HG03045 (cell line): ENCODE measurements around the gene CACNA1E.

Source experiments
- ATAC-seq: cut with Tn5 transposase; IDR thresholded peaks from one replicate; pipeline ENCODE4 v1.9.1; 2021; ENCODE audit warnings: mild to moderate bottlenecking, moderate library complexity; ENCODE audit not compliant: unreplicated experiment

CACNA1E gene

DNA sequence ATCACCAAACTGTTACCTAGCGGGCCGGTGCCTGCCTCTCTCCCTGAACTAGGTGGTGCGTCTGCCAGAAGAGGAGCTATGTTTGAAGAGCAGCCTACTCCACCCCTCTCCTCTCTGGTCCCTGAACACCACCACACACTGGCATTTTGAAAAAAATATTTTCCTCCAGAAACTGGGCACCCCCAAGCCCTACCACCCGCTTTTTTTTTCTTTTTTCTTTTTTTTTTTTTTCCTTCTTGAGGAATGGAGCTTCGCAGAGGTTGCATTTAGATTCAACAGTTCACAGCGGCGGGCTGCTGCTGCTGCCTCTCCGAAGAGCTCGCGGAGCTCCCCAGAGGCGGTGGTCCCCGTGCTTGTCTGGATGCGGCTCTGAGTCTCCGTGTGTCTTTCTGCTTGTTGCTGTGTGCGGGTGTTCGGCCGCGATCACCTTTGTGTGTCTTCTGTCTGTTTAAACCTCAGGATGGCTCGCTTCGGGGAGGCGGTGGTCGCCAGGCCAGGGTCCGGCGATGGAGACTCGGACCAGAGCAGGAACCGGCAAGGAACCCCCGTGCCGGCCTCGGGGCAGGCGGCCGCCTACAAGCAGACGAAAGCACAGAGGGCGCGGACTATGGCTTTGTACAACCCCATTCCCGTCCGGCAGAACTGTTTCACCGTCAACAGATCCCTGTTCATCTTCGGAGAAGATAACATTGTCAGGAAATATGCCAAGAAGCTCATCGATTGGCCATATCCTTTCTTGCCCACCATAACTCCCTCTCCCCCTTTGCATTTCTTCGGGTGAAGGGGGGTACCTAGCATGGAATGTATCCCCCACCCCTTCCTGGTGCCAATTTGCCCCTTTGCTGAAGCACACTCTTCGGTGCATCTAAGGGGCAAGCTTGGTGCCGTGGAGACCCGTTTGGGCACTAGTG is at the start of gene CACNA1E:
CACNA1E (plus strand) TSS at position 233 of the 911 bp plus-strand sequence; CDS start at position 461, 228 bp downstream.
- no peak for ATAC-seq

DNA sequence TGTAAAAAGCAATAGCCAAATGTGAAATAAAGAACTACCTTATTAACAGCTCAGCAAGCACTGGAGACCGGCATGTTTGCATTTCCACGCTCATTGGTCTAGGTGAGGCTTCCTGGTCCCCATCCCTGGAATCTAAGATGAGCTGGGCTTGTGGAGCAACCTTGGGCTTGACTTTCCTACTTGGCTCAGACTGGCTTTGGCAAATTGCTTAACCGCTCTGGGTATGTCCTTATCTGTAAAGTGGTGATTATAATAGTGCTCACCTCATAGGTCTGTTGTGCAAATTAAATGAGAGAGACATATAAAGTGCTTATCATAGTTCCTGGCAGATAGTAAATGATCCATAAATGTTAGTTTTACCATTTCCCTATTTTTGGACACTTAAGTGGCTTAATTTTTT is 49.4 kb upstream of the CACNA1E start:
- no peak for ATAC-seq

DNA sequence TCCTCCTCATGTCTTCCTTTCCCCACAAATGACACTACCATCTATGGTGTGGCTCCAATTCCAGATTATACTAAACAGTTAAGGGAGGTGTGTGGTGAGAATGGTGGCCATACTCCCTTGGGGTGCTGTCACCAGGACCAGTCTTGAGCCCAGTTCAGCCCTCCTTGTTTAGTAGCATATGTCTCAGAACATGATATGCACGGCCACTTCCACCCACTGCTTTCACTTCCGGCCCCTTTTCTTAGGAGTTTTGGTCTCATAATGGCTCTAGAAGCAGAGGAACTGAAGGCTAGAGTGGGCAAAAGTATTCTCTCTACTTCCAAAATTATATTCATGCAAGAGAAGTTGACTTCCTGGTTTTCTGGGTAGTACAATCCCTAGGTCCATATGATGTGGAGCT is 45.3 kb upstream of the CACNA1E start:
- no peak for ATAC-seq

DNA sequence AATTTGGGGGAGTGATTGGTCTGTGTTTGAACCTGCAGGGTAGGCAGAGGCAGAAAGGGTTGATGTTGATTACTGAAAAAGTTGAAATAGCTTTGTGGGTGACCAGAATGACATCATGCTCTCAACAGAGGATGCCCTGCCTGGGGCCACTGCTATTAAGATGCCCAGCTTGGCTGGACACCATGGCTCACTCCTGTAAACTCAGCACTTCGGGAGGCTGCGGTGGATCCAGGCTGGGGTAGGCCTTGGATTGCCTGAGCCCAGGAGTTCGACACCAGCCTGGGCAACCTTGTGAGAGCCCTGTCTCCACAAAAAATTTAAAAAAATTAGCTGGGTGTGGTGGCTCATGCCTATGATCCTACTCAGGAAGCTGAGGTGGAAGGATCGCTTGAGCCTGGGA is 42.8 kb upstream of the CACNA1E start:
- ATAC-seq: no peak

DNA sequence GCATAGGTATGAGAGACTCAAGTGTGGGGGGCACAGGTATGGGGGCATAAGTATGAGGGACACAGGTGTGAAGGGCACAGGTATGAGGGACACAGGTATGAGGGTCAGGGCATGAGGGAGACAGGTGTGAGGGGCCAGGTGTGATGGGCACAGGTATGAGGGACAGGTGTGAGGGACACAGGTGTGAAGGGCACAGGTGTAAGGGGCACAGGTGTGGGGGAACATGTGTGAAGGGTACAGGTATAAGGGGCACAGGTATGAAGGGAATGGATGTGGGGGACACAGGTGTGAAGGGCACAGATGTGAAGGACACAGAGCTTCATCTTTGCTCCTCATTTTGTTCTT is 41.2 kb upstream of the CACNA1E start:
- no peak for ATAC-seq

DNA sequence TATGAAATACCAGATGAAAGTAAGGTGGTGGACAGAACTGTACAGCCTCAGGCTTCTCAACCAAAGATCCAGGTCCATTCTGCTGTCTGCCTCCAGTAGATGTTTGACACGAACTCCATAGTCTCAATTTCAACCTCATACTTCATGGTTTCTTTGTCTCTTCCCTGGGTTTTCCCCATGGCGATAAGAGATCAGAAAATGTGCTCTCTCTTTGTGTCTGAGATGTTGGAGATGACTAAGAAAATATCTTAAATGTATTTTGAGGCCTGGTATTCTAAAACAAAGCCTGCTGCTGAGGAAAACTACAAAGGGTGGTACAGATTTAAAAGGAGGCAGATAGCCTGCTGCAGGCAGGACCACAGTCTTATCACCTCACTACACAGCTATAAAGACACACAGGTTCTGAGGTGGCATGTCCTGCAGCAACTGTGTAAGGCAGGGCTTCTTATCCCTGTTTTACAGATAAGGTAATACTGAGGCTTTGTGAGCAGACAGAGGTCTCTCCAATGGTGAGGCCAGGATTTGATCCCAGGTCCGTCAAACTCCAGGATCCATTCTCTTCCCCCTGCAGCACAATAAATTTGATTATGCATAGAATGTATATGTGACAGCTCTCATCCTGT is 40.0 kb upstream of the CACNA1E start:
- no peak for ATAC-seq

DNA sequence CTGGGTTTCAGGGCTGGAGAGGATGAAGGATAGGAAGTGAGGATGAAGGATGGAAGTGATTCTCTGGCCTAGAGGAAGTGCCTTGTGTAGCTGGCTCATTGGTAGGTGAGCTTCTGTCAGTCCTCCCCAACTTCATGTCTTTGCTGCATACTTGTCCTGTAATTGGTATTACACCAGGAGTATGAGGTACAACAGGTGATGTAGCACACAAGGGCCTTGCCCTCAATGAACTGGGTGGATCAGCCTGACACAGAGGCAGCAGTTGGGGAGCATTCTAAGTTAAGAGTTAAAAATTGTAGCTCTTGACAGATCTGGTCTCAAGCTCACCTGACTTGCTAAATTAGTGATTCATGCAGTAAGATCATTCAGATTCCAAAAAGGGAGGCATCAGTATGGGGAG is 37.9 kb upstream of the CACNA1E start:
- no peak for ATAC-seq

DNA sequence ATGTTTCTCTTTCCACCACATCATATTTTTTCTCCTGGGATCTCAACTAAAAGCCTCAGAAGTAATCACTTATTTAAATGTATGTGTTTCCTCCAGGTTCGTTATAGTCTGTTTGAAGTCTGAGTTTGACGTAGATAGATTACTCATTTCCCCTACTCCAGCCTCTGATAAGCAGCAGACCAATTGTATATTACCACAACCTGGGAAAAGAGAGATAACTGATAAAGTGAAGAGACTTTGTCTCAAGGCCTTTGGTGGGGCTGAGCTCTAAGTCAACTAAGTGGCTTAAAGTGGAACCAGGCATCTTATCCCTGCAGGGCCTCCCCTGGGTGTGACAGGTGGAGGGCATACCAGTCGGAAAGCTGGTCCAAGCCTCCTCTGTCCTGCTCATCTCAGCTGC is 34.9 kb upstream of the CACNA1E start:
- no peak for ATAC-seq

DNA sequence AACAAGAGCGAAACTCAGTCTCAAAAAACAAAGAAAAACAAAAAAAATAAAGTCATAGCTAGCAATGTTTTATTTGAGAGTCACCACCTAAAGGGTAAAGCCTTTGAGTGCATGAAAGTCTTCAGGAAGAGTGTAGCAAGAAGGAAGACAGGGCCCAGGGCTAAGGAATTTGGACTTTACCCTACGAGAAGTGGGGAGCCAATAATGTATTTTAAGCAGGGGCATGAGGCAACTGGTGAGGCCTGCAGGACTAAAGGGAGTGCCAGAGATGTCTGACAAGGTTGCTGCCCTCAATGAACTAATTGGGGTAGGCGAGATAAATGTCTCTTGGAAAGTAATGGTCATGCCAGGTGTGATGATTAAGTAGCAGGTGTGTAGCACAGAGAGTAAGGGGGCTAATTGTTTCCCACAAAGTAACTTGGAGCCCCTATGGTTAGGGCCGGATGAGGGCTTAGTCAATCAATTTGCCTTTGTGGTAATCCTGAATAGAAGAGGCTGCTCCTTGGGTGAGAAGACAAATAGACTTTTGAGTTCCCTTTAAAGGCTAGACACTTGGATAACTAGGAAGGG is 31.6 kb upstream of the CACNA1E start:
- no peak for ATAC-seq

DNA sequence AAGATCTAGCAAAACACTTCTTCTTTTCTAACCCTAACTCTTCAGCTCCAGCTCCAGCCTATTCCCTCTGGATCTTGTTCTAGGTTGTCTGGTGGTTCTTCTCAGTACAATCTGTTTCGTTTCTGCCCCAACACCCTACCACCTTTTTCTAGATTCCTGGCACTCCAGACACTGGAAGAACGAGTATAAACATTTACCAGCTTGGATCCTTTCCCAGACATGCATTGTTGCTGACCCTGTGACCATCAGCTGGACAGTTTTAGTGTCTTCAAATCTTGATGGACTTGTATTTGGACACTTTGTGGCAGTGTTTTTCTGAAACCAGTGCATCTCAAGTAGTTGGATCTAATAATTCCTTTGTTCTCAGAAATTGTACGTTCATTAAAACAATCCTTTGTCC is 30.6 kb upstream of the CACNA1E start:
- no peak for ATAC-seq

DNA sequence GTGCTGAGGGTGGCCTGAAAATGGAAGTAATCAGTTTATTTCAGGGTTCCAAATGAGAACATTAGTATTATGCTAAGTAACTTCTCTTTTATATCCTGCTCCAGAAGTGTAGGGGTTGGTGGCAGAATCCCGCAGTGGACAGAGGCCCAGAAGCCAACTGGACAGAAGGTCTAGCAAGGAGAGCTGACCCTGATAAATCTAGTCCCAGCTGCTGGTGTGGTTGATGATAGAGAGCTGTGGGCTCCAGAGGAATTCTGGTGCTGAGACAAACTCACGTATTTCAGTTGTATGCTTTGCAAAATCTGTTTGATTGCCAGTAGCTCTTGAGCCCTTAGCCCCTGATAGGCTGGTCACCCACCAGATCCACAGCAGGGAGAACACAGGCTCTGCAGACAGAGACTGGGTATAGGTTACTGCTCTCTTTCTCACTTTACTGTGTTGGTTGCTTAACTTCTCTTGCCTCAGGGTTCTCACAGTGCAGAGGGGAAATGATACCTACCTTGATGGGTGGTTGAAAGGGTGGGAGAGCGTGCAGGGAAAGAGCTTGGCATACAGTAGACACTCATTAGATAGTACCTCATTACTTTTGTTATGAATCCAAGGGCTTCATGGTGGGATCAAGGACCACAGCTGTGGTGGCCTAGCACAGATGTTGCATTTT is 29.6 kb upstream of the CACNA1E start:
- no peak for ATAC-seq

DNA sequence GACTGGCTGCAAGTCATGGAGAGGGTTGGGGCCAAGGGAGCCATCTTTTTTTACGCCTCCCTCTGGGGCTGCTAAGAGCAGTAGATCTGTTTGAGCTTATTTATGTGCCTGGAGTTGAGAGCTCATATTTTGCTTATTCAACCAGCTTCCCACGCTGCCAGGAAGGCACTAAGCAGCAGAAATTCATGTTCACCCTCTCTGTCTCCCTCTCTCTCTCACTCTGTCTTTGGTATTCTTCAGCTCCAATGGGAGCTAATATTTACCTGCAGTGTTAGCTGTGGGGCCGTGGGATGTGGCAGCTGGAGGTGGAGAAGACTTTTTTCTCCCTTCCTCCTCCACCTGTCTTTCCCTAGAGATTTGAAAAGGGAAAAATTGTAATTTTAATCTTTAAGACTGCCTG is 26.8 kb upstream of the CACNA1E start:
- no peak for ATAC-seq

DNA sequence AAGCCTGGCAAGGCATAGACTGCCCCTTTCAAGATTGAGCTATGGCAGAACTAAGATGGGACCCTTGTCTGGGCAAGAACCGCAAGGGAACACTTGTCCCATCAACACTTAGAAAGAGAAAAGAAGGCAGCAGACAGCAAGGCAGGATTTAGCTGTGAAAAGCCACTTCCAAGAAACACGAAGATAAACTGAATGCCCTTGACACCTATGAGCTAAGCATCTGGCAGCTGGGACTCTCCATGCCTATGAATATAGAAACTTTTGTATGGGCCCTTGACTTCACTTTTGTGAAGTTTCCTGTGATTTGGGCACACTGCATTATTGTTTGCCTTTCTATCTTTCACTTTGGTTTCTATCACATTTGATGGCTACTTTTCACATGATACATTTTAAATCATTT is 24.9 kb upstream of the CACNA1E start:
- ATAC-seq: no peak

DNA sequence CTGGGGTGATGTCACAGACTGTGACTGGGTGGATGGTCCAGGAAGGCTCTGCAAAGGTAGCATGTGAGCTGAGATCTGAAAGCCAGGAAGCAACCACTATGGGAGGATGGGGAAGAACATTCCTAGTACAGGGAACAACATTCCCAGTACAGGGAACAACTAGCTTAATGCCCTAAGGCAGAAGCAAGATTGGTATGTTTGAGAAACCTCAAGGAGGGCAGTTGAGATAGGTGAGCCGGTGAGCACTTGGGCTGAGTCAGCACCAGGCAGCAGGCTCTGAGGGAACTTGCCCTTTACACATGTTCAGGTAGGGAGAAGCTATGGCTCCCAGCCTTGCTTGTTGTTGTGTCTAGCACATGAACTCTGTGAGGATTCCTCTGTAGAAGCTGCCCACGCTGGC is 24.2 kb upstream of the CACNA1E start:
- ATAC-seq: no peak

DNA sequence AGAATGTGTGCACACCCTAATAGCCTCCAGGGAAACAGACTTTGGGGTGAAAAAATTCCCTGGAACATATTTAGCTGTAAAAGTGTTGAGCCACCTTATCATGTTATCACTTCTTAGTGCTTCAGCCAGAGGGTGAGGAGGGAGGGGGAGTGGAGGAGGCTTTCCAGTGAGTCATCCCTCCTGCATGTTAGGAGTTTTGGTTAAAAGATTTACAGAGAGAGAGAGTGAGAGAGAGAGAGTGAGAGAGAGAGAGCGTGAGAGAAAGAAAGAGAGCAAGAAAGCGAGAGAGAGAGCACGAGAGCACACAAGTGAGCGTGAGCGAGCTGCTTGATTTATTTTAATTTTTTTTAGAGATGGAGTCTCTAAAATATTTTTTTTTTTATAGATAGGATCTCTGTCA is 13.5 kb upstream of the CACNA1E start:
- no peak for ATAC-seq

DNA sequence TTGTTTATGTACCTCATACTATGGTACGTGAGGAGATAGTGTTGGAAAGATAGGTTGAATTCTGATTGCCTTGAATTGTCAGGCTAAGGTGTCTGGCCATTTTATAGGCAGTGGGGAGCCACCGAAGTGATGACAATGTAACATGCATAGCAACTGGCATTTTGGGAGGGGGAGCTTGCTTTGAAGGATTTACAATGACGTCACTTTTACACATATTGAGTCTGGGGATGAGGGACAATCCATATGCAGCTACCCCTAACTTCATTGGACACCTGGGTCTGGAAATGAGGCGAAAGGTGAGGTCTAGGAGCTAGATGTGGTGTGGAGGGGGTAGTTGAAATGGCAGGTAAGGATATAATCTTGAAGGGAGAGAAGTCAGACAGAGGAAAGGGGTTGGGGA is 7.7 kb upstream of the CACNA1E start:
- ATAC-seq: no peak

DNA sequence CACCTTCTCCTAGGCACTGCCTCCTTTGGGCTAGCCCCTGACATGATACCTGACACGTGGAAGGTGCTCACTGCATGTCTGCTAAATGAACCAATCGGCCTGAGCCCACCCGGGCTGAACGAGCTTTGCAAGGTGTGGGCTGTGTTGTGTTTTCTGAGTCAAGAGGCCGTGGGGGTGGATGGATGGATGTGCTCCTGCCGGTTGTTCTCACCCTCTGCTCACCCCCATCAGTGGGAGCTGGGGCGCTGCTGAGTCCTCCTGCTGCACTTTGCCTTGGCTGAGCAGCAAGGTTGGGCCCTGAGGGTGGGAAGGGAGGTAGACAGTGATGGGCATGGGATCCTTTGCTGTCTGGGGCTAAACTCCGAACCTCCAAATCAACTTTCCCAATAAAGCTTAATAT is 6.7 kb upstream of the CACNA1E start:
- ATAC-seq: no peak

DNA sequence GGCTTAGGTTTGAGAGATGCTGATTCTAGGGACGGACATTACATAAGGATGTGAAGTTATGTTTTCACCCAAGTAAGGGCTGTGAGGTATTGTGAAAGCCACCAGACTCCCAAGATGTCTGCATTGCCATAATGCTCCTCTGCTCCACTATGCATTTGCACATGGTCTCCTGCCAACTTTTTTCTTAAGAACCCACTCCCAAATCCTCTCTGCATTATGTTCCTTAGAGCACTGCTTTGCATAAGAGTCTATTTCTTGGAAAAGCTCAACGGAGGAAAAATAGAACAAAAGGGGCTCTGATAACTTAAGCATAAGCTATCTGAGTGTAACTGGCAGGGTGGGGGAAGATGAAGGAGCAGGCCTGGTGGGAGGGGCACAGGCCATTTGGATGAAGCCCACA is 5.0 kb upstream of the CACNA1E start:
- no peak for ATAC-seq

DNA sequence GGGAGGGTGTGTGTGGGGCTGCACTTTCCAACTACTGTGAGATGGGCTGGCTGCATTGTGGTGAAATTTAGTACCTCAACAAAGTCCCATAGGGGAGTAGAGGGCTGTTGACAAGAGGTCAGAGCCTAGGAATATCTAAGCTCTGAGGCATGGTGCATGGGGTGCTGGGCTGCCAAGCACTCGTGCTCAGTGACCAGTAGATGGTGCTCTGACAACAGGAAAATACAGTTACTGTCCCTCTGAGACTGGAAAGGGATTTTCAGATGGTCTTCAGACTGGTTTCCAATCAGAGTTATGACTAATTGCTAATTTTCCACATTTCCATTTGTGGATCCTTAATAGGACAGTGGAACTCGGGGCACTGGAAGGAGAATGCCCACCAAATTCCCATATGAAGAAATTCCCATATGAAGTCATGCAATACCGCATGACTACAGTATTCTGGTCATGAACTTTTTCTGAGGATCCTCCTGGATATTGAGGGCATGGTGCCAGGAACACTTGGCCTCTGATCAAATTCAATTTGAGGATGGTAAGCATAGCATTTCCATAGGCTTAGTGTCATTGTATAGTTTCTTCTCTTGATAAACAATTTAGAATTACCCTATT is 4.1 kb upstream of the CACNA1E start:
- ATAC-seq: peak; percentile 40

DNA sequence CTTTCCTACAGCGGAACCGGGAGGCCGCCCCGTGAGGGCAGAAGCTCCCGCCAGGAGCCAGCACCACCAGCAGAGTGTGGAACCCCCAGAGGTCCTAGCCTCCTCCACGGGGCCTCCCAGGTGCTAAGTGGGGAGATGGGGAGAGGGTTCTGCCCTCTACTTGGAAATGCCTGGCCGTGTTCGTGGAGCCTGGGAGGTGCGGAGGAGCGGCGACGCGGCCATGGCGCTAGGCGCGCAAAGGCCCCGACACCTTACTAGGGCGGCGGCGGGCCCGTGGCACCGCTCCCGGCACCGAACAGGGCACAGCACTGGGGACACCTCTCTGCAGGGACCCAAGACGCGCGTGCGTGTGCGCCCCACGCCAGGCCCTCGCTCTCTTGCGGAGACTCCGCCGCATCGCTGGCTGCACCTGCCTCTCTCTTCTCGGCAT is 1.3 kb upstream of the CACNA1E start:
- ATAC-seq: no peak
